CD4-positive, alpha-beta T cell (primary cell): ENCODE data around the gene LRWD1. TPM values are rescaled to one million over a fixed set of nuclear protein-coding genes. Genes with fewer than 3 reads are reported as not detected.

Experiments used
- ATAC-seq: fragments of 200-7000 bp; cut with Tn5 transposase; one replicate; pipeline ENCODE4 v1.10.0; 2022; ENCODE audit warnings: mild to moderate bottlenecking; ENCODE audit not compliant: poor library complexity
- CTCF ChIA-PET: fragments of 350-600 bp; sonication (Branson Sonifier 250); formaldehyde crosslinking; loops from one replicate; lab custom pipeline; 2021; ENCODE audit warnings: antibody characterized with exemption, inconsistent platforms; lab: Charles Lee
- POLR2A ChIA-PET: fragments of 350-600 bp; sonication (Branson Sonifier 250); formaldehyde crosslinking; loops from one replicate; lab custom pipeline; 2021; ENCODE audit warnings: antibody characterized with exemption, inconsistent platforms; lab: Charles Lee
- DNase-seq, 14 experiments: peaks; one replicate each; pipeline ENCODE4 v3.0.0-alpha.2; 2013 to 2020; ENCODE audit warnings: mixed read lengths in 2 of 14
- H3K27ac ChIP-seq, 2 donors: one replicate each; pipeline versions ENCODE4 v1.5.1 to v1.7.0; 2013; ENCODE audit warnings: low read length in 2 of 2, low read depth in 1 of 2, mild to moderate bottlenecking in 1 of 2
- H3K27me3 ChIP-seq, 2 experiments: 1 replicate in 1 of 2; 2 replicates in 1 of 2; pipeline versions ENCODE4 v1.6.1 to v1.7.0; 2013; ENCODE audit warnings: low read length in 2 of 2, control low read depth in 1 of 2, mild to moderate bottlenecking in 1 of 2, moderate library complexity in 1 of 2; ENCODE audit not compliant: insufficient read depth in 2 of 2, control insufficient read depth in 1 of 2
- H3K36me3 ChIP-seq: one replicate; pipeline ENCODE4 v1.6.1; 2013; ENCODE audit warnings: low read length, control low read depth; ENCODE audit not compliant: insufficient read depth
- H3K4me1 ChIP-seq: one replicate; pipeline ENCODE4 v1.6.1; 2013; ENCODE audit warnings: low read length, control low read depth; ENCODE audit not compliant: insufficient read depth
- H3K4me3 ChIP-seq: one replicate; pipeline ENCODE4 v1.5.1; 2013; ENCODE audit warnings: mild to moderate bottlenecking, low read length, moderate library complexity
- H3K9me3 ChIP-seq, 2 experiments: 1 replicate in 1 of 2; 2 replicates in 1 of 2; pipeline versions ENCODE4 v1.6.1 to v1.7.0; 2013; ENCODE audit warnings: low read length in 2 of 2, mild to moderate bottlenecking in 2 of 2, control low read depth in 1 of 2, moderate library complexity in 1 of 2; ENCODE audit not compliant: control insufficient read depth in 1 of 2, insufficient read depth in 1 of 2
- H3K27ac Mint-ChIP-seq: one replicate; pipeline ENCODE4 v1.8.0; 2020; ENCODE audit warnings: mixed read lengths
- H3K27me3 Mint-ChIP-seq: one replicate; pipeline ENCODE4 v1.8.0; 2021; ENCODE audit warnings: mixed read lengths
- H3K36me3 Mint-ChIP-seq: one replicate; pipeline ENCODE4 v1.8.0; 2021; ENCODE audit warnings: low read depth, mixed read lengths
- H3K4me1 Mint-ChIP-seq: one replicate; pipeline ENCODE4 v1.8.0; 2021; ENCODE audit warnings: low read depth, mixed read lengths
- H3K4me3 Mint-ChIP-seq: one replicate; pipeline ENCODE4 v1.8.0; 2020; ENCODE audit warnings: mild to moderate bottlenecking, mixed read lengths
- H3K9me3 Mint-ChIP-seq: one replicate; pipeline ENCODE4 v1.8.0; 2020; ENCODE audit warnings: mixed read lengths
- CTCF ChIP-seq: fragments of 200-600 bp; IDR thresholded peaks from one replicate; pipeline ENCODE4 v1.8.0; 2022; ENCODE audit warnings: antibody characterized with exemption, mild to moderate bottlenecking
- intact Hi-C, 2 experiments: fragments of 100-400 bp; cut with DNase I in 1 of 2; cut with micrococcal nuclease in 1 of 2; formaldehyde crosslinking; loops; one replicate each; pipeline versions ENCODE4 v1.15.1 to v1.9.0; 2023 to 2025; cut with DNase I, micrococcal nuclease
- total RNA-seq, 174 experiments: library from RNA in 2 of 174; stranded (reverse) in 2 of 174; gene quantifications; one replicate each; pipeline ENCODE4 v1.2.3 and lab custom pipeline; 2021 to 2026

Gene LRWD1
- total RNA-seq, 2 experiments from 2014 or later: 12.9 to 13.9 TPM

DNA sequence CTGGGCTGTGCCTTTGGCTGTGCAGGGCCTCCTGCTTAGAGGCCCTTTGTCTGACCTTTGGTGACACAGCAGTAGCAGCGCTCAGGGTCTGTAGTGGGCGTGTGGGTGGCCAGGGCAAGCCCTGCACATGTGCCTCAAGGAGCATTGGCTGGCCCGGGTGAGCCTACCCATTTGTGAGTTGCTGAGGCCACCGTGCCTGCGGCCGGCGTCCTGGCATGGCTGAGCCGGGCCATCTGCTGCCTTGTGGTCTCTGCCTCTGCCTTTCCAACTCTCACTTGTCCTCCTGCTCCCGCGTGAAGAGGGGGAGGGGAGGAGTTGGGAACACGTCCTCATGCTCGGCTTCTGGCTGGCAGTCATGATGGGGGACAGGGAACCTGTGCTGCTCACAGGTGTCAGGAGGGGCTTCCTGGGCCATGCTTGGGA lies 40.6 kb upstream of the LRWD1 start:
- no peaks in the 10 kb centered on the region for H3K9me3 Mint-ChIP-seq
- peaks cover 56% of the 10 kb centered on the region for H3K4me1 Mint-ChIP-seq
- Histone ChIP-seq H3K27ac (peak overlapping the region in 1 of 2 donors; percentile 99), H3K36me3 (peaks cover 14% of the 10 kb centered on the region), H3K27me3 (no peaks in the 10 kb centered on the region), H3K4me3 (no peak overlapping the region), H3K4me1 (peaks cover 71% of the 10 kb centered on the region), H3K9me3 (no peaks in the 10 kb centered on the region)
- ChIA-PET POLR2A (interaction anchor here (4.2 kb wide), 1 partner anchor 8 kb away, joined by 111 read pairs; no protein-coding TSS in a partner anchor), CTCF (no interaction called here)
- peaks cover 55% of the 10 kb centered on the region for H3K36me3 Mint-ChIP-seq
- intact Hi-C loops: no loop called here
- H3K27ac Mint-ChIP-seq: peak overlapping the region; percentile 100
- TF ChIP-seq CTCF: no peak
- peak overlapping the region; percentile 45 for H3K4me3 Mint-ChIP-seq
- H3K27me3 Mint-ChIP-seq: no peaks in the 10 kb centered on the region
- DNase-seq (no peak), ATAC-seq (no peak)

GRCh38 chr7:102424787-102425218 lies 40.0 kb upstream of the LRWD1 start:
- intact Hi-C loops: no loop called here
- ChIA-PET CTCF (interaction anchor here (1.0 to 2.3 kb wide), 2 partner anchors 9 to 12 kb away, joined by 3 to 17 read pairs; no protein-coding TSS in a partner anchor), POLR2A (interaction anchor here (2.1 to 4.2 kb wide), 2 partner anchors 9 to 28 kb away, joined by 26 to 111 read pairs; partner anchors contain the start of gene PRKRIP1)
- no peaks in the 10 kb centered on the region for H3K9me3 ChIP-seq
- H3K4me3 Mint-ChIP-seq: peak overlapping the region; percentile 45
- DNase-seq (peak in 2 of 14 experiments; percentile 41 to 47), ATAC-seq (no peak)
- no peak overlapping the region for H3K4me3 ChIP-seq
- no peaks in the 10 kb centered on the region for H3K27me3 Mint-ChIP-seq
- H3K4me1 ChIP-seq: peaks cover 77% of the 10 kb centered on the region
- peaks cover 51% of the 10 kb centered on the region for H3K36me3 Mint-ChIP-seq
- peaks cover 8% of the 10 kb centered on the region for H3K36me3 ChIP-seq
- H3K27me3 ChIP-seq: no peaks in the 10 kb centered on the region
- peak overlapping the region; percentile 95 to 99 for H3K27ac ChIP-seq
- no peaks in the 10 kb centered on the region for H3K9me3 Mint-ChIP-seq
- TF ChIP-seq CTCF: no peak
- H3K4me1 Mint-ChIP-seq: peaks cover 63% of the 10 kb centered on the region
- peak overlapping the region; percentile 100 for H3K27ac Mint-ChIP-seq

DNA sequence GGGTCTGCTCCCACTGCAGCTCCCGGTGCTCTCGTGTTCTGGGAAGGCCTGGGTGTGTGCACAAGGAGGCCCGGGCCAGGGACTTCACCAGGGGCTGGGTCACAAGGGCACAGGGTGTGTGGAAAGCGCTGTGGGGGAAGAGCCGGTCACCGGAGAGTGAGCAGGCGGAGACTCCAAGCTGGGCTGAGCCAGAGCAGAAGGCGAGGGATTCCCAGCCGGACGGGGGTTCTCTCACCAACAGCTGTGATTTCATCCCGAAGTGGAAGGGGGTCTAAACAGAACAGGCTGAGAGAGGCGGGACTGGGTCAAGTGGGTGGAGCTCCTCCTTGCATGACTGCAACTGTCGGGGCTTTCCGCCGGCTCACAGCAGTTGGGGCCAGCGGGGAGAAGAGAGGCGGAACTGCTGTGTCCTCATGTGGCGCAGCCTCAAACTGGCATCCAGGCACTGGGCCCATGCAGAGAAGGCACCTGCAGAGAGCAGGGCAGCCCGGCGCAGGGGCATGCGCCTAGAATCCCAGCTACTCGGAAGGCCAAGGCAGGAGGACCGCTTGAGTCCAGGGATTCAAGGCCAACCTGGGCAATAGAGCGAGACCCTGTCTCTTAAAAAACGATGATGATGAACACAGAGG lies 39.0 kb upstream of the LRWD1 start:
- no peaks in the 10 kb centered on the region for H3K27me3 ChIP-seq
- H3K4me1 Mint-ChIP-seq: peaks cover 63% of the 10 kb centered on the region
- H3K9me3 Mint-ChIP-seq: no peaks in the 10 kb centered on the region
- H3K4me3 Mint-ChIP-seq: peak overlapping the region; percentile 86
- POLR2A ChIA-PET: interaction anchor here (0.6 to 4.2 kb wide), 16 partner anchors 9 to 1997 kb away, joined by 3 to 111 read pairs (median 4); partner anchors contain the start of genes ALKBH4, LRWD1, MEPCE and PRKRIP1
- intact Hi-C loops: loop anchor here in 1 of 2 experiments (1.0 kb wide), 1 partner anchor 8 kb away; no protein-coding TSS in a partner anchor
- DNase-seq: peak; percentile 74 to 96 (median 78)
- H3K9me3 ChIP-seq: no peaks in the 10 kb centered on the region
- TF ChIP-seq CTCF: no peak
- H3K27me3 Mint-ChIP-seq: no peaks in the 10 kb centered on the region
- H3K27ac ChIP-seq: peak overlapping the region; percentile 95 to 99
- peaks cover 82% of the 10 kb centered on the region for H3K4me1 ChIP-seq
- CTCF ChIA-PET: interaction anchor here (0.6 to 2.3 kb wide), 5 partner anchors 8 to 24 kb away, joined by 3 to 17 read pairs (median 5); no protein-coding TSS in a partner anchor
- peaks cover 8% of the 10 kb centered on the region for H3K36me3 ChIP-seq
- ATAC-seq: peak; percentile 75
- H3K27ac Mint-ChIP-seq: peak overlapping the region; percentile 100
- peak overlapping the region; percentile 42 for H3K4me3 ChIP-seq
- H3K36me3 Mint-ChIP-seq: peaks cover 41% of the 10 kb centered on the region
